Activated naive CD4-positive, alpha-beta T cell treated with anti-CD3 and anti-CD28 coated beads for 36 hours (primary cell): ENCODE measurements around the gene RASGRP2. TPM values are rescaled to one million over a fixed set of nuclear protein-coding genes. Genes with fewer than 3 reads are reported as not detected.

Experiments used
- CTCF ChIA-PET: fragments of 350-600 bp; sonication (Branson Sonifier 250); formaldehyde crosslinking; loops from one replicate; lab custom pipeline; 2021; ENCODE audit warnings: antibody characterized with exemption; lab: Charles Lee
- DNase-seq: peaks from one replicate; pipeline ENCODE4 v3.0.0-alpha.2; 2020
- H3K27ac Mint-ChIP-seq: one replicate; pipeline ENCODE4 v1.8.0; 2021; ENCODE audit warnings: mild to moderate bottlenecking, mixed read lengths
- H3K27me3 Mint-ChIP-seq: one replicate; pipeline ENCODE4 v1.8.0; 2021; ENCODE audit warnings: low read depth, mixed read lengths
- H3K36me3 Mint-ChIP-seq: one replicate; pipeline ENCODE4 v1.8.0; 2021; ENCODE audit warnings: low read depth, mixed read lengths
- H3K4me1 Mint-ChIP-seq: one replicate; pipeline ENCODE4 v1.8.0; 2021; ENCODE audit warnings: low read depth, mixed read lengths
- H3K4me3 Mint-ChIP-seq: one replicate; pipeline ENCODE4 v1.8.0; 2021; ENCODE audit warnings: mild to moderate bottlenecking, moderate library complexity, mixed read lengths
- H3K9me3 Mint-ChIP-seq: one replicate; pipeline ENCODE4 v1.8.0; 2021; ENCODE audit warnings: mixed read lengths
- intact Hi-C: fragments of 100-400 bp; cut with micrococcal nuclease; formaldehyde crosslinking; loops from one replicate; pipeline ENCODE4 v1.15.1; 2023
- total RNA-seq, 2 experiments: library from RNA; stranded (reverse); gene quantifications; one replicate each; pipeline ENCODE4 v1.2.3, GENCODE V29; 2021

Gene RASGRP2
- total RNA-seq, 2 experiments from 2014 or later, result 5.2 to 5.6 TPM

- CTCF ChIA-PET, result interaction anchor here (0.7 to 0.9 kb wide), 2 partner anchors 17 to 38 kb away, joined by 3 read pairs; partner anchors contain the start of gene RASGRP2
- H3K36me3 Mint-ChIP-seq, result peaks cover 2% of the 10 kb centered on the region
- H3K27me3 Mint-ChIP-seq, result peaks cover 5% of the 10 kb centered on the region
- DNase-seq, result no peak
- intact Hi-C loops, result no loop called here
- peaks cover 9% of the 10 kb centered on the region for H3K4me1 Mint-ChIP-seq
- H3K4me3 Mint-ChIP-seq, result no peak overlapping the region
- H3K27ac Mint-ChIP-seq, result no peak overlapping the region
- H3K9me3 Mint-ChIP-seq, result no peaks in the 10 kb centered on the region
Measured at GRCh38 chr11:64726867-64727530, 16.9 kb downstream of the RASGRP2 start.

DNA sequence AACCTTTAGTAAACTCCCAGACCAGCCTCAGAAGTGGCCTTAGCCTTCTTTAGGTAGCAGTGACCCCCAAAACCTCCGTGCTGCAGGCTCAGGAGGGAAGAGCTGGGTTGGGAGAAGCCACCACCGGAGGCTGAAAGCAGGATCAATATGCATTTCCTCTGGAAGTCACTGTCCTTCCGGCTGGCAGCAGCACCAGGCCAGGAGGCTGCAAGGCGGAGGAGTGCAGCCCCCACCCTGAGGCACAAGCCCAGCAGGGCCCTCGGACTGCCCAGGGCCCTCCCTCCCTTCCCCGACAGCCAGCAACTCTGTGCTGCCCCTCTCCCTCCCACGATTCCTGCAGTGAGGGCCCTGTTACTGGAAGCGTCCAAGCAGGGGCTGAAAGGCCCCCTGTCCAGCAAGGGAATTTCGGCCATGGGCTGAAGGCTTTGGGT lies 17.7 kb downstream of the RASGRP2 start:
- H3K36me3 Mint-ChIP-seq, result peaks cover 1% of the 10 kb centered on the region
- peaks cover 8% of the 10 kb centered on the region for H3K27me3 Mint-ChIP-seq
- peaks cover 7% of the 10 kb centered on the region for H3K4me1 Mint-ChIP-seq
- H3K4me3 Mint-ChIP-seq, result no peak overlapping the region
- intact Hi-C loops, result no loop called here
- CTCF ChIA-PET, result interaction anchor here (1.2 kb wide), 1 partner anchor 37 kb away, joined by 6 read pairs; no protein-coding TSS in a partner anchor
- no peaks in the 10 kb centered on the region for H3K9me3 Mint-ChIP-seq
- DNase-seq, result no peak
- H3K27ac Mint-ChIP-seq, result no peak overlapping the region

GRCh38 chr11:64724863-64725532 lies 18.9 kb downstream of the RASGRP2 start:
- peaks cover 1% of the 10 kb centered on the region for H3K36me3 Mint-ChIP-seq
- H3K27me3 Mint-ChIP-seq, result peaks cover 18% of the 10 kb centered on the region
- no peak for DNase-seq
- no peaks in the 10 kb centered on the region for H3K9me3 Mint-ChIP-seq
- intact Hi-C loops, result loop anchor here (5.0 kb wide), 1 partner anchor 368 kb away; the partner anchor contains the start of gene RPS6KA4
- H3K27ac Mint-ChIP-seq, result no peak overlapping the region
- peaks cover 7% of the 10 kb centered on the region for H3K4me1 Mint-ChIP-seq
- CTCF ChIA-PET, result interaction anchor here (0.7 to 1.2 kb wide), 2 partner anchors 36 to 276 kb away, joined by 4 to 6 read pairs; no protein-coding TSS in a partner anchor
- H3K4me3 Mint-ChIP-seq, result no peak overlapping the region

GRCh38 chr11:64723907-64724862 lies 19.8 kb downstream of the RASGRP2 start:
- DNase-seq, result no peak
- Mint-ChIP-seq H3K27ac (no peak overlapping the region), H3K36me3 (no peaks in the 10 kb centered on the region), H3K27me3 (peaks cover 22% of the 10 kb centered on the region), H3K9me3 (no peaks in the 10 kb centered on the region), H3K4me1 (peaks cover 7% of the 10 kb centered on the region), H3K4me3 (peak overlapping the region; percentile 67)
- intact Hi-C loops, result loop anchor here (1.0 to 5.0 kb wide), 3 partner anchors 18 to 367 kb away; partner anchors contain the start of gene RPS6KA4
- CTCF ChIA-PET, result no interaction called here

- intact Hi-C loops, result loop anchor here (1.0 to 5.0 kb wide), 3 partner anchors 19 to 366 kb away; partner anchors contain the start of gene RPS6KA4
- DNase-seq, result peak; percentile 91
- no peaks in the 10 kb centered on the region for H3K36me3 Mint-ChIP-seq
- CTCF ChIA-PET, result no interaction called here
- no peak within 1 kb of the TSS for H3K27ac Mint-ChIP-seq
- peaks cover 7% of the 10 kb centered on the region for H3K4me1 Mint-ChIP-seq
- peaks cover 22% of the 10 kb centered on the region for H3K27me3 Mint-ChIP-seq
- no peaks in the 10 kb centered on the region for H3K9me3 Mint-ChIP-seq
- H3K4me3 Mint-ChIP-seq, result peak within 1 kb of the TSS; percentile 67
Measured at GRCh38 chr11:64723117-64723906, 20.6 kb downstream of the RASGRP2 start, which contains the start of gene NRXN2. TSS of gene NRXN2 (minus strand) at chr11:64723197. CDS start at chr11:64713699, 9,498 bp downstream.

DNA sequence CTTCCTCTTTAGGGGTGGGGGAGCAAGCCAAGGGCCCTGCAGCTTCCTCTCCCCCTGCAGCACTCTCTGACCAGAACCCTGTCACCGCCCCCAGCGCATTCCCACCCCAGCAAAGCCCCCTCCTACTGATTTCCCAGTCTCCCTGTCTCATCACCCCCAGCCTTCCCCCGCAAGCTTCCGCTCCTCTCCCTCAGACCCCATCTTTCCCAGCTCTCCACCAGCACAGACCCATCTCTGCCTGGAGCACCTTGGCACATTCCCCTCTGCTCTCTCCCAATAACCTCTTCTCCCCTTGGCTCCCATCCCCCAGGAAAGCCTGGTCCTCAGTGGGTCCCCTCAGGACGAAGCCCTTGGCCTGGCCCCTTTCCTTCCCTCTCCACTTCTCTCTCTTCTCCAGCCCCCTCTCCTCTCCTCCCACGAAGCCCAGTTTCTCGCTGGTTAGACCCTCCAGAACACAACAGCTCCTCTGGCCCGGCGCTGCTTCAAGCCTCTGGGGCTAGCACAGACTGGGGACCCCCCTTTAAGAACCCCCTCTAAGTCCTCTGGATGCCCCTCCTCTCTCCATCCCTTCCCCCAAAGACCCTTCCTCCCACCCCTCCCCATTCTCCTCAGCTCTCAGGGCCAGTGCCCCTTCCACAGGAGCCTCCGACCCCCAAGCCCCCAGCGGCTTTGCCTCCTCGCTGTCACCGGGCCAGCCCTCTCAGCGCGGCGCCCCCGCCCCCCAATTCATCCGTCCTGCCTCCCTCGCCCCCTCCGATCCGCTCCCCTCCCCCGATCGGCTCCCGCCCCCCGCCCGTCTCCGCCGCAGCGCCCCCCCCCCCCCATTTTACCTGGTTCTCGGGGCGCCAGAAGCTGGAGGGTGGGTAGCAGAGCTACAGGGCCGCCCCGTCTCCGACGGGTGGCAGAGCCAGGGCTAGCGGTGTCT lies 21.5 kb downstream of the RASGRP2 start:
- DNase-seq, result no peak
- Mint-ChIP-seq H3K4me3 (no peak overlapping the region), H3K4me1 (peaks cover 7% of the 10 kb centered on the region), H3K27me3 (peaks cover 24% of the 10 kb centered on the region), H3K9me3 (no peaks in the 10 kb centered on the region), H3K27ac (no peak overlapping the region), H3K36me3 (no peaks in the 10 kb centered on the region)
- intact Hi-C loops, result loop anchor here (1.0 to 5.0 kb wide), 3 partner anchors 20 to 365 kb away; partner anchors contain the start of gene RPS6KA4
- CTCF ChIA-PET, result interaction anchor here (0.7 kb wide), 1 partner anchor 56 kb away, joined by 3 read pairs; the partner anchor contains the start of gene SF1

- Mint-ChIP-seq H3K27me3 (peaks cover 33% of the 10 kb centered on the region), H3K4me3 (no peak overlapping the region), H3K36me3 (no peaks in the 10 kb centered on the region), H3K4me1 (peaks cover 7% of the 10 kb centered on the region), H3K27ac (no peak overlapping the region), H3K9me3 (no peaks in the 10 kb centered on the region)
- CTCF ChIA-PET, result no interaction called here
- DNase-seq, result no peak
- intact Hi-C loops, result loop anchor here (5.0 kb wide), 1 partner anchor 364 kb away; the partner anchor contains the start of gene RPS6KA4
Measured at GRCh38 chr11:64721359-64721699, 22.6 kb downstream of the RASGRP2 start.

DNA sequence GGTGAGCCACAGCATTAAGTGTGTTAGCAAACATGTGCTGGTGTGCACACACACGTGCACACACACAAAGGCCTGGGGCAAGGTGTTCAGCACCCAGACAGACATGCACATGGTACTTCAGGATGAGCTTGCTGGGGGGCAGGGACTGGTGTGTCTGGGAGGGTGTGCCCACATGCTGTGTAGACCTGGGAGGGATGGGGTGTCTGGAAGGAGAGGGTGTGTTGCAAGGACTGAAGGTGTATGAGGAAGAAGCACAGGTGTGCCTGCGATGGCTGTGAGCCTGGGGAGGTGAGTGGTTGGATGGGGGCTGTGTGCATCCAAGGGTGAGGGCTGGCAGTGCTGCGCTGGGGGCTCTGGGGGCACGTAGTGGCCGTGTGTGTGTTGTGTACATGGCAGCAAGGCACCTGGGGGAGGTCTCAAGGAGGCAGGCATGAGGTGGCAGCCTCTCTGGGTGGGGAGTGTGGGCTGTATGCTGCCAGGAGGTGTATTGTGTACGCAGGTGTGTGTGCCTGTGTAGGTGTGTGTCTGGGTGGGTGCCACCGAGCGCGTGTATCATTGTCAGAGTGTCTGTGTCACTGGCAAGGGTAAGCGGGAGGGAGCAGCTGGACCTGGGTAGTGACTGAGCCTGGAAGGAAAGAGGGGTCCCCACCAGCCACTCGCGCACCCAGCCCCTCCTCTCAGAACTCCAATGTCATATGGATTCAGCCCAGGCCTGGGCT lies 23.1 kb downstream of the RASGRP2 start:
- peaks cover 7% of the 10 kb centered on the region for H3K4me1 Mint-ChIP-seq

GRCh38 chr11:64720167-64720566 lies 23.8 kb downstream of the RASGRP2 start:
- CTCF ChIA-PET, result interaction anchor here (2.2 kb wide), 1 partner anchor 31 kb away, joined by 9 read pairs; no protein-coding TSS in a partner anchor
- peaks cover 7% of the 10 kb centered on the region for H3K4me1 Mint-ChIP-seq
- H3K36me3 Mint-ChIP-seq, result no peaks in the 10 kb centered on the region
- H3K9me3 Mint-ChIP-seq, result no peaks in the 10 kb centered on the region
- DNase-seq, result no peak
- no peak overlapping the region for H3K4me3 Mint-ChIP-seq
- intact Hi-C loops, result loop anchor here (5.0 kb wide), 1 partner anchor 363 kb away; the partner anchor contains the start of gene RPS6KA4
- no peak overlapping the region for H3K27ac Mint-ChIP-seq
- peaks cover 44% of the 10 kb centered on the region for H3K27me3 Mint-ChIP-seq

More for the DNA sequence above, 23.1 kb downstream of the RASGRP2 start:
- Mint-ChIP-seq H3K4me3 (no peak overlapping the region), H3K27me3 (peaks cover 38% of the 10 kb centered on the region), H3K27ac (no peak overlapping the region), H3K9me3 (no peaks in the 10 kb centered on the region), H3K36me3 (no peaks in the 10 kb centered on the region)
- intact Hi-C loops, result loop anchor here (5.0 kb wide), 1 partner anchor 363 kb away; the partner anchor contains the start of gene RPS6KA4
- no peak for DNase-seq
- CTCF ChIA-PET, result interaction anchor here (2.2 kb wide), 1 partner anchor 32 kb away, joined by 9 read pairs; no protein-coding TSS in a partner anchor

GRCh38 chr11:64719406-64719805 lies 24.5 kb downstream of the RASGRP2 start:
- H3K4me3 Mint-ChIP-seq, result no peak overlapping the region
- DNase-seq, result no peak
- peaks cover 52% of the 10 kb centered on the region for H3K27me3 Mint-ChIP-seq
- CTCF ChIA-PET, result interaction anchor here (2.2 kb wide), 1 partner anchor 31 kb away, joined by 9 read pairs; no protein-coding TSS in a partner anchor
- H3K9me3 Mint-ChIP-seq, result no peaks in the 10 kb centered on the region
- no peak overlapping the region for H3K27ac Mint-ChIP-seq
- intact Hi-C loops, result no loop called here
- H3K36me3 Mint-ChIP-seq, result no peaks in the 10 kb centered on the region
- H3K4me1 Mint-ChIP-seq, result peaks cover 7% of the 10 kb centered on the region
